ENCODE measurements around the gene SMIM35. TPM values are rescaled to one million over a fixed set of nuclear protein-coding genes. Genes with fewer than 3 reads are reported as not detected.
"Not testable (repeated sequence)": the region's sequence is repeated elsewhere in the genome, so short reads cannot be mapped to it uniquely, and the experiment has no call there.

SMIM35 gene
- total RNA-seq, 1 donor from 2014 or later: not detected

- TF ChIP-seq, protein P1, sequence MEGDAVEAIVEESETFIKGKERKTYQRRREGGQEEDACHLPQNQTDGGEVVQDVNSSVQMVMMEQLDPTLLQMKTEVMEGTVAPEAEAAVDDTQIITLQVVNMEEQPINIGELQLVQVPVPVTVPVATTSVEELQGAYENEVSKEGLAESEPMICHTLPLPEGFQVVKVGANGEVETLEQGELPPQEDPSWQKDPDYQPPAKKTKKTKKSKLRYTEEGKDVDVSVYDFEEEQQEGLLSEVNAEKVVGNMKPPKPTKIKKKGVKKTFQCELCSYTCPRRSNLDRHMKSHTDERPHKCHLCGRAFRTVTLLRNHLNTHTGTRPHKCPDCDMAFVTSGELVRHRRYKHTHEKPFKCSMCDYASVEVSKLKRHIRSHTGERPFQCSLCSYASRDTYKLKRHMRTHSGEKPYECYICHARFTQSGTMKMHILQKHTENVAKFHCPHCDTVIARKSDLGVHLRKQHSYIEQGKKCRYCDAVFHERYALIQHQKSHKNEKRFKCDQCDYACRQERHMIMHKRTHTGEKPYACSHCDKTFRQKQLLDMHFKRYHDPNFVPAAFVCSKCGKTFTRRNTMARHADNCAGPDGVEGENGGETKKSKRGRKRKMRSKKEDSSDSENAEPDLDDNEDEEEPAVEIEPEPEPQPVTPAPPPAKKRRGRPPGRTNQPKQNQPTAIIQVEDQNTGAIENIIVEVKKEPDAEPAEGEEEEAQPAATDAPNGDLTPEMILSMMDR (conservative IDR thresholded peaks at IDR 0.05; ENCODE audit: low read depth, low read length): no peak
- DNase-seq (ENCODE audit: low read depth): no peak
- H3K4me3 ChIP-seq (ENCODE audit: low read depth, low read length): no peak overlapping the region
Measured at GRCh38 chr11:117980720-117981119, 106.0 kb downstream of the SMIM35 start.

GRCh38 chr11:117980280-117980679 lies 106.5 kb downstream of the SMIM35 start:
- TF ChIP-seq, protein P1 (conservative IDR thresholded peaks at IDR 0.05; ENCODE audit: low read depth, low read length): no peak
- no peak for DNase-seq (ENCODE audit: low read depth)
- no peak overlapping the region for H3K4me3 ChIP-seq (ENCODE audit: low read depth, low read length)

GRCh38 chr11:117979481-117980211 lies 107.1 kb downstream of the SMIM35 start:
- no peak for DNase-seq (ENCODE audit: low read depth)

GRCh38 chr11:117978991-117979390 lies 107.8 kb downstream of the SMIM35 start:
- no peak overlapping the region for H3K4me3 ChIP-seq (ENCODE audit: low read depth, low read length)
- DNase-seq (ENCODE audit: low read depth): no peak
- TF ChIP-seq, protein P1 (conservative IDR thresholded peaks at IDR 0.05; ENCODE audit: low read depth, low read length): no peak

More at GRCh38 chr11:117979481-117980211, 107.1 kb downstream of the SMIM35 start:
- H3K4me3 ChIP-seq (ENCODE audit: low read depth, low read length): no peak overlapping the region
- TF ChIP-seq, protein P1 (conservative IDR thresholded peaks at IDR 0.05; ENCODE audit: low read depth, low read length): no peak

- not testable (repeated sequence) for DNase-seq (ENCODE audit: low read depth); H3K4me3 ChIP-seq (ENCODE audit: low read depth, low read length)
Measured at GRCh38 chr11:117978291-117978910, 108.4 kb downstream of the SMIM35 start.

DNA sequence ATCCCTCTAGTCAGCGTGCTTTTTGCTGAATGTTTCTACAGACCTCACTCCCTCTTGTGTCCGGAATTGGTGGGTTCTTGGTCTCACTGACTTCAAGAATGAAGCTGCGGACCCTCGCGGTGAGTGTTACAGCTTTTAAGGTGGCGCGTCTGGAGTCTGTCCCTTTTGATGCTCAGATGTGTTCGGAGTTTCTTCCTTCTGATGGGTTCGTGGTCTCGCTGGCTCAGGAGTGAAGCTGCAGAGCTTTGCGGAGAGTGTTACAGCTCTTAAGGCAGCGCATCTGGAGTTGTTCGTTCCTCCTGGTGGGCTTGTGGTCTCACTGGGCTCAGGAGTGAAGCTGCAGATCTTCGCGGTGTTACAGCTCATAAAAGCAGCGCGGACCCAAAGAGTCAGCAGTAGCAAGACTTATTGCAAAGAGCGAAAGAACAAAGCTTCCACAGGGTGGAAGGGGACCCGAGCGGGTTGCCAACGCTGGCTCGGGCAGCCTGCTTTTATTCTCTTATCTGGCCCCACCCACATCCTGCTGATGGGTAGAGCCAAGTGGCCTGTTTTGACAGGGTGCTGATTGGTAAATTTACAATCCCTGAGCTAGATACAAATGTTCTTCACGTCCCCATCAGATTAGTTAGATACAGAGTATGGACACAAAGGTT lies 109.0 kb downstream of the SMIM35 start:
- H3K4me3 ChIP-seq (ENCODE audit: low read depth, low read length); DNase-seq (ENCODE audit: low read depth): not testable (repeated sequence)

DNA sequence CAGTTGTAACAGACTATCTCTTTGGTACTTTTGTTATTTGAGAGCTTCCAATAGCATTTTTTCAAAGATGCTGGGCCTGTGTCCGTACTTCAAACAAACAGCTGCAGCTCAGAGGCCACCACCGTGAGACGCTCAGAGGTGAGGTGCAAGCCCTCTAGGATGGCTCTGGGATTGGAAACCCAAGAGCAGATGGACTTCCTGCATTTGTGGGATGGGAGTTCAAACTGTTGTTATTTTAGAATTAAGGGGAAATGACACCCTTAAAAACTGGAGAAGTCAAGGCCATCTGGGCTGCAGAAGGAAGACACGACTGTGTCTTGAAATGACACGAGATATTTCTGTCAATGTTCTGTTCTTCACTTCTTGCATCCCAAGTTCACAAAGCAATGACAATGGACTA lies 109.7 kb downstream of the SMIM35 start:
- no peak for DNase-seq (ENCODE audit: low read depth)
- TF ChIP-seq, protein P1 (conservative IDR thresholded peaks at IDR 0.05; ENCODE audit: low read depth, low read length): no peak
- no peak overlapping the region for H3K4me3 ChIP-seq (ENCODE audit: low read depth, low read length)

Measured in epithelial cell of proximal tubule (primary cell).